Muscle of leg (tissue), 11 donors: ENCODE data around the gene SPDYE3. TPM values are rescaled to one million over a fixed set of nuclear protein-coding genes. Genes with fewer than 3 reads are reported as not detected.
"Not testable (repeated sequence)": the region's sequence is repeated elsewhere in the genome, so short reads cannot be mapped to it uniquely, and the experiment has no call there.

Experiments
- DNase-seq: peaks from one replicate; pipeline ENCODE4 v3.0.0; 2013
- H3K27ac ChIP-seq: one replicate; pipeline ENCODE4 v1.5.1; 2013; ENCODE audit warnings: mild to moderate bottlenecking, low read length, control low read depth
- H3K27me3 ChIP-seq: one replicate; pipeline ENCODE4 v1.6.1; 2013; ENCODE audit warnings: low read length; ENCODE audit not compliant: control insufficient read depth, insufficient read depth
- H3K36me3 ChIP-seq: one replicate; pipeline ENCODE4 v1.6.1; 2013; ENCODE audit warnings: low read length; ENCODE audit not compliant: control insufficient read depth, insufficient read depth
- H3K4me1 ChIP-seq: one replicate; pipeline ENCODE4 v1.6.1; 2013; ENCODE audit warnings: low read length; ENCODE audit not compliant: control insufficient read depth, insufficient read depth
- H3K4me3 ChIP-seq: one replicate; pipeline ENCODE4 v1.5.1; 2013; ENCODE audit warnings: low read length, control low read depth
- H3K9me3 ChIP-seq: replicated peaks from 2 replicates; pipeline ENCODE4 v1.6.1; 2013; ENCODE audit warnings: low read depth, low read length; ENCODE audit not compliant: control insufficient read depth
- WGBS: methylation state at CpG from one replicate; pipeline ENCODE4 v1.1.5; 2013; ENCODE audit warnings: missing lambda C conversion rate; ENCODE audit not compliant: insufficient coverage; 5-methylcytosine and 5-hydroxymethylcytosine counted together
- polyA plus RNA-seq, 8 donors: library from polyadenylated mRNA; unstranded; fragments of 120-200 nt; gene quantifications; one replicate each; pipeline versions ENCODE4 v1.2.1 to v1.2.3, GENCODE V29; 2013; ENCODE audit warnings: inconsistent platforms in 1 of 8, low replicate concordance in 1 of 8; ENCODE audit not compliant: insufficient read length in 8 of 8, insufficient read depth in 1 of 8
- total RNA-seq: library from RNA; stranded (reverse); fragments of 120-200 nt; gene quantifications from one replicate; pipeline ENCODE4 v1.2.4, GENCODE V29; 2013

SPDYE3 gene
- total and polyA plus RNA-seq, 9 donors = 4.0 to 6.2 (median 5.3) TPM; not detected in 1

DNA sequence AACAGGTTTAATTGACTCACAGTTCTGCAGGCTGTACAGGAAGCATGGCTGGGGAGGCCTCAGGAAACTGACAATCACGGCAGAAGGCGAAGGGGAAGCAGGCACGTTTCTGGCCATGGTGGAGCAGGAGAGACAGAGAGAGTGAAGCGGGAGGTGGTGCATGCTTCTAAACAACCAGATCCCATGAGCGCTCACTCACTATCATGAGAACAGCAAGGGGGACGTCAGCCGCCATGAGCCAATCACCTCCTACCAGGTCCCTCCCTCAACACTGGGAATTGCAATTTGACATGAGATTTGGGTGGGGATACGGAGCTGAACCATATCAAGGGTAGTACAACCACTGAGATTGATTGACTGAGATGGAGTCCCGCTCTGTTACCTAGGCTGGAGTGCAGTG is 18.2 kb downstream of the SPDYE3 start:
- DNase-seq, H3K4me3 ChIP-seq, H3K4me1 ChIP-seq, H3K27ac ChIP-seq, H3K9me3 ChIP-seq, H3K36me3 ChIP-seq, H3K27me3 ChIP-seq: not testable (repeated sequence)
- WGBS = 88% methylated on average over 2 of the region's 9 CpGs

DNA sequence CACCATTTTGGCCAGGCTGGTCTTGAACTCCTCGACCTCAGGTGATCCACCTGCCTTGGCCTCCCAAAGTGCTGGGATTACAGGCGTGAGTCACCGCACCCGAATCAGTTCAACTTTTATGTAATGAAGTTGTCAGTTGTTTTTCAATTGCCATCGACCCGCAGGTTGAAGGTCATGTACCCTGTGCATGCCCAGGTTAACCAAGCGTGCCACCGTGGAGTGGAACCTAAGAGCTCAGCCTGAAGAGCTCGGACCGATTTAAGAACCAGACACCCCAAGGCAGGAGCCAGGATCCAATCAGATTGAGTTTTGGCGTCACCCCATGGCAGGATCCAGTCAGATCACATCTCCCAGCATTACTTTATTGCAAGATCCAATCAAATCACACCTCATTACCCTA is 19.4 kb downstream of the SPDYE3 start:
- DNase-seq, H3K4me1 ChIP-seq, H3K9me3 ChIP-seq, H3K4me3 ChIP-seq, H3K27ac ChIP-seq, H3K36me3 ChIP-seq, H3K27me3 ChIP-seq: not testable (repeated sequence)
- 99% methylated on average over 6 of the region's 11 CpGs for WGBS

DNA sequence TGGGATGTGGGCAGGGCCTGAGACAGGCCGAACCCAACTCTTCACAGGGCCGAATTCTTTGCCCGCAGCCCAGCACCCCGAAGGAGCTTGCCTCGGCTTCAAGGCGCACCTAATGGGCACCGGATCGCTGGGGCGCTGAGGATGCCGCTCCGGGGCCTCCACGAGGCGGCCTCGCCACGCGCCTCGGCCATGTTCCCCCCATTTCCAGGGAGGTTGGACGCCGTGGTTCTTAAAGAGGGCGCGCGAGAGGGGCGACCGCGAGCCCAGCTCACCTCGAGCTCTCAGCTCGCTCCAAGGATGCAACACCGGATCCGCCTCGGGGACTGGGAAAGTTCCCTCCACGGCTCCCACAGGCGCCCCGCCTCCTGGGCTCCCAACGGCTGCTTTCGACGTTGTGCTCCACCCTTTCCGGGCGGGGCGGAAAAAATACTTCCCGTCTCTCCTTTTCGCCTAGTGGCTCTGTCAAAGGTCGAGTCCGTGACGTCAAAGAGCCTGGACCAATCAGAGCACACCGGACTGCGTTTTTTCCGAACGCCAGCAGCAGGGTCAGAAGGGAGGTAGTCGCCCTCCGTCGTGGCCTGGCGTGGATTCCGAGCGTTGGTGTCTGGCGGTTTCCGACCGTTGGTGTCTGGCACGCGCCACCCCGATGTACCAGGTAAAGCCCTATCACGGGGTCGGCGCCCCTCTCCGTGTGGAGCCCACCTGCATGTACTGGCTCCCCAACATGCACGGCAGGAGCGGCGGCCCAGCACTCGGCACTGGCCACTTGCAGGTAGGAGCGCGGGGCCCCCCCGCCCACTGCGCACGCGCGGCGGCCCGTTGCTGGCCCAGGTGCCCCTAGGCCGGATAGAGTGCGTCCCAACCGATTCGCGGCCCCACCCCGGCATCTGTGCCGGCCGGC is 28.3 kb downstream of the SPDYE3 start:
- WGBS = under 1% methylated on average over 79 of the region's 85 CpGs
- Histone ChIP-seq H3K4me3 (peak overlapping the region; percentile 75), H3K27ac (peak overlapping the region; percentile 95)
- H3K9me3 ChIP-seq, H3K4me1 ChIP-seq, H3K27me3 ChIP-seq, H3K36me3 ChIP-seq: not testable (repeated sequence)
- peak; percentile 96 for DNase-seq

DNA sequence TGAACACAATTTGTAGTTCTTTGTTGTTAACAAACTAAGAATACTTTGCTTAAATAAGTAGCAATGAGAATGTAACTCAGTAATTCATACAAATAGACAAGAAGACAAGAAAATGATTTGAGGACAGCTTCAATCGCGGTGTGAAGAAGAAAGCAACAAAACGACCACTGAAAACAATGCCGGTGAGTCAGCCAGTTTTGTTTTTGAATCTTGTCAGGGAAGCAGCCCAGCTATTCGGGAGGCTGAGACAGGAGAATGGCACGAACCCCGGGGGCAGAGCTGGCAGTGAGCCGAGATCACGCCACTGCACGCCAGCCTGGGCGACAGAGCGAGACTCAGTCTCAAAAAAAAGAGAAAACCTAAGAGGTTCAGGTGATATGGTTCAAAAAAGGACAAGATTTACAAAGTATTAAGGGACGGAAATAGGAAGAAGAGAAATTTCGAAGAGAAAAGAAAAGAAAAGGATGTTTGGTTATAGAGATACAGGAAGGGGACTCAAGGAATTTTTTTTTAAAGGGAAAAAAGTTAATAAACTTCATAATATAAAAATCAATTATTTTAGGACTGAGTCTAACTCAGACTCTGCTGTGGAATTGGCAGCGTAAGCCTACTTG is 30.7 kb downstream of the SPDYE3 start:
- not testable (repeated sequence) for DNase-seq, H3K9me3 ChIP-seq, H3K27ac ChIP-seq, H3K27me3 ChIP-seq, H3K4me3 ChIP-seq, H3K4me1 ChIP-seq
- peaks cover 15% of the 10 kb centered on the region for H3K36me3 ChIP-seq
- 83% methylated on average over 4 of the region's 15 CpGs for WGBS

DNA sequence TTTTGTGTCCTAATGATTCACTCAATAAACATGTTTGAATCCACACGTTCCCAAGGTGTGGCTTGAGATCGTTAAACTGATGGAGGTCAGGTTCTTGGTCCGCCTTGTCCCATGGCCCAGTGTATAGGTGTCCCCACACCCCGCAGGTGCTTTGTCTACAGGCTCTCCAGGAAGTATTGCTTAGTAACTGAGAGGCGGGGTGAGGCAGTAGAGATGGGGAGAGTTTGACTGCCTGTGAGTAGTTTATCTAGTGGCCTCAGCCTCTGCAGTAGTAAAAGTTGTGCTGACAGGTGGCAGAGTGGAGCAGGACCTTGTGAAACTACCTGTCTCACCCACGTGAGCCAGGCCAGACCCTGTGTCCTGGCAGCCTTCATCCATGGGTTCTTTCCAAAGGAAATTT is 33.8 kb downstream of the SPDYE3 start:
- H3K27me3 ChIP-seq, H3K4me1 ChIP-seq, H3K9me3 ChIP-seq, H3K4me3 ChIP-seq, H3K27ac ChIP-seq, DNase-seq: not testable (repeated sequence)
- 100% methylated on average over 1 of the region's 6 CpGs for WGBS
- peaks cover 23% of the 10 kb centered on the region for H3K36me3 ChIP-seq

DNA sequence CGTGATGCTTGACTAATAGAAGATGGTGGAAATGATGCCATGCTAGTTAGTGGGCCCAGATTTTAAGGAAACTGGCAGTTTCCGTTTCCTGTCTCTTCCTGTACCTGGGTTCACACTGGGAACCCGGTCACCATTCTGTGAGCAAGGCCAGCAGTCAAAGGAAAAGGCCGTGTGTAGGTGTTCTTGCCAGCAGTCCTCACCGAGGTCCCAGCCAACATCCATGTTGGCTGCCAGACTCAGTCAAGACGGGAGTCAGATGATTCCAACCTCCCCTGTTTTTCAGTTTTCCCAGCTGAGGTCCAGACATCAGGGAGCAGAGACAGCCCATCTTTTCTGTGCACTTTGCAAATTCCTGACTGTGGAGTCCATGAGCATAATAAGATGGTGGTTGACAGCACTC is 35.3 kb downstream of the SPDYE3 start:
- DNase-seq = peak; percentile 60
- 62% methylated on average over 2 of the region's 6 CpGs for WGBS
- no peak overlapping the region for H3K4me3 ChIP-seq
- H3K4me1 ChIP-seq = peaks cover 6% of the 10 kb centered on the region
- H3K27ac ChIP-seq = no peak overlapping the region
- no peaks in the 10 kb centered on the region for H3K9me3 ChIP-seq
- H3K36me3 ChIP-seq = peaks cover 38% of the 10 kb centered on the region
- no peaks in the 10 kb centered on the region for H3K27me3 ChIP-seq

DNA sequence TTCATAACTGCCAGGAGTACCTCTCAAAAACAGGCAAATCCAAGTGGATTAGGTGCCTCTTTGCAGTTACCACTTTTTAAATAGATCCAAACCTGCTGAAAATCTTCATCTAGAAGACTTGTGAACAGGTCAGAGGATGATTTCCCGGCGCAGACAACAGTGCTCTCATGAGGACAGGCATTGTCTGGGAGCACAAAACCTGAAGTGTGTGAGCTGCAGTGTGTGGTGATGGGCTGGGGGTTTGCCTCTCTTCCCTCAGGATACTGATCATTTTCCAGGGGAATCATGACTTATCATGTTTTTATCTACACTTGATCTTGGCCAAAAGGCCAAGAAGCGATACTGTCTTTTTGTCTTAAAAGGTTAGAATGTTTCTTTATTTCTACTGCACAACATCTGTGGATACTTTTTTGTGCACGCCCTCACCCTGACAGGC is 36.6 kb downstream of the SPDYE3 start:
- H3K27ac ChIP-seq, H3K4me1 ChIP-seq: not testable (repeated sequence)
- no CpG with 5 or more reads among the region's 4 CpGs for WGBS

DNA sequence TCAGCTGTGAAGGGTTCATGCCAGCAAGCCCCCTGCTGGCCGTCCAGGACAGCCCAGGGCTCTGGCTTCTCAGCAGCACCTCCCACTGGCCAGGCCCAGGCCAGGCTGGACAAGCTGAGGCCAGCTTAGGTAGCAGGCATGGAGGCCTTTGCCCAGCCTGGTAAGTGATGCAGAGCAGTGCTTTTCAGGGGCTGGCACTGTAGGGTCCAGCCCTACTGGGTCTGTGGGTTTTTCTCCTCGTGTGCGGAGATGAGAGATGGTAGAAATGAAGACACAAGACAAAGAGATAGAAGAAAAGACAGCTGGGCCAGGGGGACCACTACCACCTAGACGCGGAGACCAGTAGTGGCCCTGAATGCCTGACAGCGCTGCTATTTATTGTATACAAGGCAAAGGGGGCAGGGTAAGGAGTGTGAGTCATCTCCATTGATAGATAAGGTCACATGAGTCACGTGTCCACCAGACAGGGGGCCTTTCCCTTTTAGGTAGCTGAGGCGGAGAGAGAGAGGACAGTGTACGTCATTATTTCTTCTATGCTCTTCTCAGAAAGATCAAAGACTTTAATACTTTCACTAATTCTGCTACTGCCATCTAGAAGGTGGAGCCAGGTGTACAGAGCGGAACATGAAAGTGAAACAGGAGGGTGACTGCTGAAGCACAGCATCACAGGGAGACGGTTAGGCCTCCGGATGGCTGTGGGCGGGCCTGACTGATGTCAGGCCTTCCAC is 37.2 kb downstream of the SPDYE3 start:
- H3K4me3 ChIP-seq, DNase-seq, H3K27me3 ChIP-seq, H3K9me3 ChIP-seq, H3K4me1 ChIP-seq: not testable (repeated sequence)
- Histone ChIP-seq H3K27ac (peak overlapping the region; percentile 29), H3K36me3 (peaks cover 46% of the 10 kb centered on the region)
- WGBS = 79% methylated on average over 3 of the region's 13 CpGs

More for the DNA sequence above, 36.6 kb downstream of the SPDYE3 start:
- H3K4me3 ChIP-seq, DNase-seq, H3K9me3 ChIP-seq, H3K27me3 ChIP-seq: not testable (repeated sequence)
- peaks cover 41% of the 10 kb centered on the region for H3K36me3 ChIP-seq

DNA sequence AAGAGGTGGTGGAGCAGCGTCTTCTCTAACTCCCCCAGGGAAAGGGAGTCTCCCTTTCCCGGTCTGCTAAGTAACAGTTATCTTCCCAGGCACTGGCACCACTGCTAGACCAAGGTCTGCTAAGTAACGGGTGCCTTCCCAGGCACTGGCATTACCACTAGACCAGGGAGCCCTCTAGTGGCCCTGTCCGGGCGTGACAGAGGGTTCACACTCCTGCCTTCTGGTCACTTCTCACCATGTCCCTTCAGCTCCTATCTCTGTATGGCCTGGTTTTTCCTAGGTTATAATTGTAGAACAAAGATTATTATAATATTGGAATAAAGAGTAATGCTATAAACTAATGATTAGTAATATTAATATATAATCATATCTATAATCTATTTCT is 37.8 kb downstream of the SPDYE3 start:
- H3K4me3 ChIP-seq, DNase-seq, H3K4me1 ChIP-seq, H3K27me3 ChIP-seq, H3K9me3 ChIP-seq, H3K27ac ChIP-seq: not testable (repeated sequence)
- peaks cover 51% of the 10 kb centered on the region for H3K36me3 ChIP-seq
- no CpG with 5 or more reads among the region's 5 CpGs for WGBS

DNA sequence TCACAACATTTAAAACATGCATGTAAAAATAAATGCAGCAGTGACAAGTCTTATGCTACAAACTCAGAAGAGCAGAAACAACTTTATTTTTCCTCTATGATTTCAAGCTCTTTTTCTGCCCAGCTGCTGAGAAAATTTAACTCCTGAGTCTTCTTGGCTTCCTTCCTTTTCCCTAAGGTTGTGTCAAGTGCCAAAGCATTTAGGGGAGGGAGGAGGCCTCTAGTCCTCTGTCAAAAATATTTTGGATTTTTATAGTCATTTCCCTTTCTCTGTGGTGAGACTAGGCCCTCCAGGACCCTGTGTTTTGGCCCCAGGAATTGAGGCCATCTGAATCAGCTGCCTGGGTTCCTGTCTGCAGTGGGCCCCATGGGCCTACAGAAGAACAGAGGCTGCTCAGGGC is 39.4 kb downstream of the SPDYE3 start:
- H3K36me3 ChIP-seq = peaks cover 56% of the 10 kb centered on the region
- peak overlapping the region; percentile 54 for H3K27ac ChIP-seq
- H3K27me3 ChIP-seq = no peaks in the 10 kb centered on the region
- no peaks in the 10 kb centered on the region for H3K9me3 ChIP-seq
- no peak overlapping the region for H3K4me3 ChIP-seq
- peaks cover 6% of the 10 kb centered on the region for H3K4me1 ChIP-seq
- peak; percentile 78 for DNase-seq
